Mucosa of descending colon (tissue), 3 donors: ENCODE measurements around the gene ANGPTL4. TPM values are rescaled to one million over a fixed set of nuclear protein-coding genes. Genes with fewer than 3 reads are reported as not detected.

Experiments
- ATAC-seq: fragments of 200-7000 bp; cut with Tn5 transposase; one replicate; pipeline ENCODE4 v1.9.1; 2020; ENCODE audit warnings: mild to moderate bottlenecking, moderate library complexity
- DNase-seq, 3 donors: peaks; one replicate each; pipeline ENCODE4 v3.0.0-alpha.2; 2020
- H3K36me3 ChIP-seq: fragments of 200-600 bp; one replicate; pipeline ENCODE4 v1.8.0; 2021; ENCODE audit warnings: low read depth, mild to moderate bottlenecking
- H3K4me1 ChIP-seq: fragments of 200-600 bp; one replicate; pipeline ENCODE4 v1.8.0; 2021; ENCODE audit warnings: low read depth, mild to moderate bottlenecking
- H3K4me3 ChIP-seq: fragments of 200-600 bp; one replicate; pipeline ENCODE4 v1.8.0; 2021; ENCODE audit warnings: mild to moderate bottlenecking
- H3K9me3 ChIP-seq: fragments of 200-600 bp; one replicate; pipeline ENCODE4 v1.8.0; 2021; ENCODE audit warnings: mild to moderate bottlenecking
- CTCF ChIP-seq: fragments of 200-600 bp; IDR thresholded peaks from one replicate; pipeline ENCODE4 v1.8.0; 2022; ENCODE audit warnings: antibody characterized with exemption, mild to moderate bottlenecking
- intact Hi-C, 2 donors: fragments of 100-400 bp; cut with DNase I in 1 of 2; cut with micrococcal nuclease in 1 of 2; formaldehyde crosslinking; loops; one replicate each; pipeline versions ENCODE4 v1.11.0 to v1.11.1; 2022; cut with DNase I, micrococcal nuclease
- total RNA-seq, 3 donors: library from RNA; stranded (reverse); fragmentation: NEBNext Ultra II Directional in 2 of 3; extraction: Animal tissue kit (Norgen Biotek cat#: 25700) in 2 of 3; gene quantifications; one replicate each; pipeline versions ENCODE4 v1.2.1 to v1.2.4, GENCODE V29; 2021 to 2023
- donor health status: DM: no; HTN: no; CAD: no; lungs with moderate emphysema.
- donor health status: DM: no; HTN: no; CAD: no.
- donor health status: DM: no; HTN: yes; CAD: no.

Gene ANGPTL4
- total RNA-seq, 3 donors from 2014 or later: 2.8 to 9.5 (median 2.9) TPM

GRCh38 chr19:8324186-8325050, 39.5 kb upstream of the ANGPTL4 start:
- no peak for TF ChIP-seq CTCF
- H3K9me3 ChIP-seq: no peaks in the 10 kb centered on the region
- intact Hi-C loops: no loop called here
- ATAC-seq: no peak
- DNase-seq: peak in 1 of 3 donors; percentile 58
- H3K4me3 ChIP-seq: no peak overlapping the region
- peaks cover 20% of the 10 kb centered on the region for H3K4me1 ChIP-seq
- no peaks in the 10 kb centered on the region for H3K36me3 ChIP-seq

GRCh38 chr19:8325454-8325853, 38.5 kb upstream of the ANGPTL4 start:
- ATAC-seq: no peak
- TF ChIP-seq CTCF: no peak
- DNase-seq: no peak
- no peaks in the 10 kb centered on the region for H3K9me3 ChIP-seq
- no peaks in the 10 kb centered on the region for H3K36me3 ChIP-seq
- intact Hi-C loops: no loop called here
- peaks cover 11% of the 10 kb centered on the region for H3K4me1 ChIP-seq
- no peak overlapping the region for H3K4me3 ChIP-seq

- H3K36me3 ChIP-seq: no peaks in the 10 kb centered on the region
- no peak for TF ChIP-seq CTCF
- intact Hi-C loops: no loop called here
- peaks cover 8% of the 10 kb centered on the region for H3K4me1 ChIP-seq
- no peaks in the 10 kb centered on the region for H3K9me3 ChIP-seq
- ATAC-seq (no peak), DNase-seq (peak in 1 of 3 donors; percentile 4)
- no peak overlapping the region for H3K4me3 ChIP-seq
Observed at GRCh38 chr19:8329996-8330395, 34.0 kb upstream of the ANGPTL4 start.

- Histone ChIP-seq H3K36me3 (no peaks in the 10 kb centered on the region), H3K4me1 (peaks cover 11% of the 10 kb centered on the region), H3K9me3 (no peaks in the 10 kb centered on the region), H3K4me3 (no peak overlapping the region)
- intact Hi-C loops: no loop called here
- DNase-seq (peak in 1 of 3 donors; percentile 21), ATAC-seq (no peak)
- no peak for TF ChIP-seq CTCF
Observed at GRCh38 chr19:8331263-8331845, 32.6 kb upstream of the ANGPTL4 start.

GRCh38 chr19:8332976-8333766, 30.8 kb upstream of the ANGPTL4 start:
- Histone ChIP-seq H3K4me1 (peaks cover 11% of the 10 kb centered on the region), H3K9me3 (no peaks in the 10 kb centered on the region), H3K4me3 (no peak overlapping the region), H3K36me3 (no peaks in the 10 kb centered on the region)
- intact Hi-C loops: no loop called here
- TF ChIP-seq CTCF: no peak
- ATAC-seq: no peak
- DNase-seq: peak in 1 of 3 donors; percentile 48
